Measurements from ENCODE around the gene TMEM202. TPM values are rescaled to one million over a fixed set of nuclear protein-coding genes. Genes with fewer than 3 reads are reported as not detected.

Gene TMEM202
- total RNA-seq, 1 experiment from 2014 or later = not detected

GRCh38 chr15:72365844-72366243, 32.3 kb upstream of the TMEM202 start:
- DNase-seq = no peak
- BruUV-seq (replicated peaks) = no TSS peak
- Histone ChIP-seq H3K4me2 (no peak overlapping the region), H3K4me3 (no peak overlapping the region), H3K36me3 (ENCODE audit: low read depth) (no peaks in the 10 kb centered on the region), H3K79me2 (ENCODE audit: low read depth) (0 out of 2 replicates have a peak, but pooled peaks cover 4% of the 10 kb centered on the region), H3K27ac (no peak overlapping the region), H3K27me3 (ENCODE audit: insufficient read depth, low read depth) (no peaks in the 10 kb centered on the region), H3K9me2 (ENCODE audit: insufficient read depth) (no peaks in the 10 kb centered on the region), H2AFZ (no peak overlapping the region), H3K9me3 (ENCODE audit: insufficient read depth, low read depth) (no peaks in the 10 kb centered on the region), H3F3A (ENCODE audit: insufficient read depth, low read depth) (no peaks in the 10 kb centered on the region), H4K20me1 (ENCODE audit: insufficient read depth) (0 out of 2 replicates have a peak, but pooled peaks cover 18% of the 10 kb centered on the region), H3K4me1 (replicated peaks; ENCODE audit: insufficient read depth) (no peaks in the 10 kb centered on the region)
- CTCF ChIA-PET = interaction anchor here (0.6 kb wide), 1 partner anchor 1683 kb away, joined by 7 read pairs; no protein-coding TSS in a partner anchor
- intact Hi-C loops (cut with micrococcal nuclease; ENCODE audit: unreplicated experiment) = no loop called here
- POLR2A ChIA-PET (ENCODE audit: unreplicated experiment) = no interaction called here
- TF ChIP-seq EZH2 (IDR thresholded peaks at IDR 0.05; ENCODE audit: low read depth) (no peak), CTCF (conservative IDR thresholded peaks at IDR 0.05) (no peak)

GRCh38 chr15:72368325-72368724, 29.8 kb upstream of the TMEM202 start:
- no peaks in the 10 kb centered on the region for H3K27me3 ChIP-seq (ENCODE audit: insufficient read depth, low read depth)
- H3K9me2 ChIP-seq (ENCODE audit: insufficient read depth) = no peaks in the 10 kb centered on the region
- H3K9me3 ChIP-seq (ENCODE audit: insufficient read depth, low read depth) = no peaks in the 10 kb centered on the region
- H3K4me2 ChIP-seq = no peak overlapping the region
- no TSS peak for BruUV-seq (replicated peaks)
- no peak overlapping the region for H3K4me3 ChIP-seq
- no peaks in the 10 kb centered on the region for H3K4me1 ChIP-seq (replicated peaks; ENCODE audit: insufficient read depth)
- ChIA-PET CTCF (no interaction called here), POLR2A (ENCODE audit: unreplicated experiment) (interaction anchor here (0.5 kb wide), 1 partner anchor 37 kb away, joined by 3 read pairs; no protein-coding TSS in a partner anchor)
- H3K79me2 ChIP-seq (ENCODE audit: low read depth) = peaks cover 14% of the 10 kb centered on the region
- H2AFZ ChIP-seq = no peak overlapping the region
- 0 out of 2 replicates have a peak, but pooled peaks cover 16% of the 10 kb centered on the region for H4K20me1 ChIP-seq (ENCODE audit: insufficient read depth)
- no peak overlapping the region for H3K27ac ChIP-seq
- intact Hi-C loops (cut with micrococcal nuclease; ENCODE audit: unreplicated experiment) = no loop called here
- H3F3A ChIP-seq (ENCODE audit: insufficient read depth, low read depth) = no peaks in the 10 kb centered on the region
- no peak for DNase-seq
- TF ChIP-seq CTCF (conservative IDR thresholded peaks at IDR 0.05) (no peak), EZH2 (IDR thresholded peaks at IDR 0.05; ENCODE audit: low read depth) (no peak)
- H3K36me3 ChIP-seq (ENCODE audit: low read depth) = no peaks in the 10 kb centered on the region

- ChIA-PET POLR2A (ENCODE audit: unreplicated experiment) (interaction anchor here (0.5 to 0.7 kb wide), 2 partner anchors 10 to 38 kb away, joined by 3 read pairs; no protein-coding TSS in a partner anchor), CTCF (no interaction called here)
- Histone ChIP-seq H3K27ac (no peak overlapping the region), H3K9me3 (ENCODE audit: insufficient read depth, low read depth) (no peaks in the 10 kb centered on the region), H3K4me2 (no peak overlapping the region), H3K4me1 (replicated peaks; ENCODE audit: insufficient read depth) (no peaks in the 10 kb centered on the region), H4K20me1 (ENCODE audit: insufficient read depth) (0 out of 2 replicates have a peak, but pooled peaks cover 16% of the 10 kb centered on the region), H3K27me3 (ENCODE audit: insufficient read depth, low read depth) (no peaks in the 10 kb centered on the region), H3K79me2 (ENCODE audit: low read depth) (peaks cover 17% of the 10 kb centered on the region), H2AFZ (no peak overlapping the region), H3K4me3 (no peak overlapping the region), H3F3A (ENCODE audit: insufficient read depth, low read depth) (no peaks in the 10 kb centered on the region), H3K36me3 (ENCODE audit: low read depth) (no peaks in the 10 kb centered on the region), H3K9me2 (ENCODE audit: insufficient read depth) (no peaks in the 10 kb centered on the region)
- BruUV-seq (replicated peaks) = no TSS peak
- TF ChIP-seq CTCF (conservative IDR thresholded peaks at IDR 0.05) (no peak), EZH2 (IDR thresholded peaks at IDR 0.05; ENCODE audit: low read depth) (no peak)
- intact Hi-C loops (cut with micrococcal nuclease; ENCODE audit: unreplicated experiment) = no loop called here
- DNase-seq = no peak
Observed at GRCh38 chr15:72368899-72369298, 29.2 kb upstream of the TMEM202 start.
